Stomach (tissue), 9 donors: ENCODE data around the gene SCN11A. TPM values are rescaled to one million over a fixed set of nuclear protein-coding genes. Genes with fewer than 3 reads are reported as not detected.

Source experiments
- DNase-seq, 2 donors: peaks; one replicate each; pipeline versions ENCODE4 v3.0.0 to v3.0.0-alpha.2; 2013 to 2019
- H3K27ac ChIP-seq, 5 donors: fragments of 200-600 bp in 4 of 5; sonication (generic) in 4 of 5; one replicate each; pipeline ENCODE4 v1.5.1; 2013 to 2019; ENCODE audit warnings: mild to moderate bottlenecking in 1 of 5, moderate library complexity in 1 of 5
- H3K27me3 ChIP-seq, 3 donors: fragments of 200-600 bp; sonication (generic); one replicate each; pipeline ENCODE4 v1.5.1; 2017 to 2019; ENCODE audit warnings: mixed run types in 1 of 3
- H3K36me3 ChIP-seq, 4 donors: fragments of 200-600 bp; sonication (generic); 1 replicate in 3 of 4; 2 replicates in 1 of 4; pipeline ENCODE4 v1.5.1; 2016 to 2019
- H3K4me1 ChIP-seq, 4 donors: fragments of 200-600 bp; sonication (generic); one replicate each; pipeline ENCODE4 v1.5.1; 2016 to 2019
- H3K4me3 ChIP-seq, 4 donors: fragments of 200-600 bp; sonication (generic) in 3 of 4; one replicate each; pipeline ENCODE4 v1.5.1; 2016 to 2019; ENCODE audit warnings: mild to moderate bottlenecking in 1 of 4
- H3K9me3 ChIP-seq, 4 donors: fragments of 200-600 bp; sonication (generic); one replicate each; pipeline ENCODE4 v1.5.1; 2016 to 2019
- CTCF ChIP-seq, 7 experiments: fragments of 450-650 bp in 4 of 7; fragments of 200-600 bp in 3 of 7; sonication (generic) in 3 of 7; IDR thresholded peaks; one replicate each; pipeline ENCODE4 v1.5.1; 2016 to 2019; ENCODE audit warnings: antibody characterized with exemption in 7 of 7, control low read depth in 2 of 7, mild to moderate bottlenecking in 1 of 7
- EP300 ChIP-seq: sonication (generic); formaldehyde crosslinking; IDR thresholded peaks from one replicate; pipeline ENCODE4 v1.6.1; 2017; ENCODE audit warnings: antibody characterized with exemption
- POLR2A ChIP-seq, 4 donors: fragments of 450-650 bp; IDR thresholded peaks; one replicate each; pipeline ENCODE4 v1.6.1; 2016; ENCODE audit warnings: antibody characterized with exemption in 4 of 4, control low read depth in 2 of 4, mild to moderate bottlenecking in 1 of 4, moderate library complexity in 1 of 4
- POLR2AphosphoS5 ChIP-seq, 3 donors: sonication (generic); formaldehyde crosslinking; IDR thresholded peaks; one replicate each; pipeline ENCODE4 v1.6.1; 2016; ENCODE audit warnings: antibody characterized with exemption in 3 of 3
- WGBS, 5 donors: extraction: QIAGEN DNeasy Blood & Tissue Kit in 3 of 5; methylation state at CpG; one replicate each; pipeline versions ENCODE4 v1.1.5 to v1.1.7; 2013 to 2018; 5-methylcytosine and 5-hydroxymethylcytosine counted together
- intact Hi-C: fragments of 100-400 bp; cut with DNase I; formaldehyde crosslinking; loops from one replicate; pipeline ENCODE4 v1.15.1; 2023; ENCODE audit warnings: low total_unique reads
- polyA plus RNA-seq, 3 donors: library from polyadenylated mRNA; stranded (reverse); fragments of 200-250 nt; gene quantifications; one replicate each; pipeline ENCODE4 v1.2.3, GENCODE V29; 2013
- total RNA-seq, 5 donors: library from RNA; depleted of rRNA; stranded (reverse); fragments of >200 nt; gene quantifications; one replicate each; pipeline versions ENCODE4 v1.1.0 to v1.2.3, GENCODE V29; 2014 to 2016
- donor health status: healthy with polysubstance abuse.
- donor health status: Bipolar disorder and iron deficiency.
- donor health status: healthy.

The SCN11A gene
- total and polyA plus RNA-seq, 8 donors = 0.14 to 1.1 (median 0.15) TPM; not detected in 5

- TF ChIP-seq POLR2AphosphoS5 (IDR thresholded peaks at IDR 0.05) (no peak), POLR2A (IDR thresholded peaks at IDR 0.05) (no peak), EP300 (no peak), CTCF (IDR thresholded peaks at IDR 0.05) (no peak)
These were observed 32.4 kb downstream of the SCN11A start for GRCh38 chr3:39019299-39019698.

GRCh38 chr3:39015418-39015817 lies 36.3 kb downstream of the SCN11A start:
- Histone ChIP-seq H3K4me3 (no peak overlapping the region), H3K27ac (no peak overlapping the region), H3K4me1 (peaks cover 0 to 14% (median 5%) of the 10 kb centered on the region in 4 donors), H3K27me3 (no peaks in the 10 kb centered on the region), H3K36me3 (no peaks in the 10 kb centered on the region), H3K9me3 (no peaks in the 10 kb centered on the region)
- TF ChIP-seq EP300 (no peak), POLR2A (IDR thresholded peaks at IDR 0.05) (no peak), CTCF (IDR thresholded peaks at IDR 0.05) (no peak), POLR2AphosphoS5 (IDR thresholded peaks at IDR 0.05) (no peak)
- intact Hi-C loops = no loop called here
- no peak for DNase-seq
- WGBS, 5 donors = 83 to 88% (median 84%) methylated on average over 3 of the region's 3 CpGs

More at GRCh38 chr3:39019299-39019698, 32.4 kb downstream of the SCN11A start:
- Histone ChIP-seq H3K4me1 (no peaks in the 10 kb centered on the region), H3K4me3 (no peak overlapping the region), H3K27ac (no peak overlapping the region), H3K36me3 (no peaks in the 10 kb centered on the region), H3K9me3 (no peaks in the 10 kb centered on the region), H3K27me3 (no peaks in the 10 kb centered on the region)
- DNase-seq = no peak
- WGBS, 5 donors = 80 to 94% (median 92%) methylated on average over 2 of the region's 2 CpGs
- intact Hi-C loops = no loop called here

- H3K4me1 ChIP-seq = peaks cover 0 to 14% (median 5%) of the 10 kb centered on the region in 4 donors
- no peaks in the 10 kb centered on the region for H3K9me3 ChIP-seq
- TF ChIP-seq POLR2AphosphoS5 (IDR thresholded peaks at IDR 0.05) = no peak
- no peak for TF ChIP-seq POLR2A (IDR thresholded peaks at IDR 0.05)
- no peak for TF ChIP-seq EP300
- no peak for TF ChIP-seq CTCF (IDR thresholded peaks at IDR 0.05)
- H3K27me3 ChIP-seq = no peaks in the 10 kb centered on the region
- intact Hi-C loops = no loop called here
- WGBS, 5 donors = 29 to 52% (median 48%) methylated on average over 4 of the region's 4 CpGs
- no peak for DNase-seq
- no peaks in the 10 kb centered on the region for H3K36me3 ChIP-seq
- no peak overlapping the region for H3K4me3 ChIP-seq
- no peak overlapping the region for H3K27ac ChIP-seq
These were observed 37.7 kb downstream of the SCN11A start for GRCh38 chr3:39013921-39014509.

- no peak for TF ChIP-seq EP300
- no peak for TF ChIP-seq POLR2AphosphoS5 (IDR thresholded peaks at IDR 0.05)
- TF ChIP-seq POLR2A (IDR thresholded peaks at IDR 0.05) = no peak
- no peak for TF ChIP-seq CTCF (IDR thresholded peaks at IDR 0.05)
- no peaks in the 10 kb centered on the region for H3K27me3 ChIP-seq
- DNase-seq = peak in 1 of 2 donors; percentile 15
- no peaks in the 10 kb centered on the region for H3K36me3 ChIP-seq
- 49 to 81% (median 53%) methylated on average over 2 of the region's 2 CpGs for WGBS, 5 donors
- no peak overlapping the region for H3K27ac ChIP-seq
- no peak overlapping the region for H3K4me3 ChIP-seq
- no peaks in the 10 kb centered on the region for H3K9me3 ChIP-seq
- peaks cover 0 to 14% (median 5%) of the 10 kb centered on the region in 4 donors for H3K4me1 ChIP-seq
- intact Hi-C loops = no loop called here
These were observed 38.5 kb downstream of the SCN11A start for GRCh38 chr3:39013289-39013688.
